Stimulated activated naive B cell treated with anti-CD40 and anti-IgM and Interleukin-4, amounts not matched to agents 10 μg/mL and 1 μg/mL and 100 μg/mL, for 72 hours (primary cell): Measurements from ENCODE around the gene ZNF419.
A peak's percentile ranks its signal among the peaks of the same experiment; 100 is the strongest.
"Not testable (repeated sequence)": the region's sequence is repeated elsewhere in the genome, so short reads cannot be mapped to it uniquely, and the experiment has no call there.

Experiments used
- ATAC-seq, 2 donors: fragments of 150-1000 bp; cut with Tn5 transposase; replicated peaks; 2 replicates each; pipeline ENCODE4 v1.10.0; 2021; ENCODE audit warnings: moderate library complexity in 1 of 2
- DNase-seq: peaks from one replicate; pipeline ENCODE4 v3.0.0; 2021
- H3K27ac Mint-ChIP-seq: one replicate; pipeline ENCODE4 v1.8.0; 2022; ENCODE audit warnings: mild to moderate bottlenecking, mixed read lengths
- H3K27me3 Mint-ChIP-seq, 2 donors: one replicate each; pipeline ENCODE4 v1.8.0; 2022; ENCODE audit warnings: mixed read lengths in 2 of 2
- H3K36me3 Mint-ChIP-seq, 2 donors: one replicate each; pipeline ENCODE4 v1.8.0; 2022; ENCODE audit warnings: mixed read lengths in 2 of 2, mild to moderate bottlenecking in 1 of 2
- H3K4me1 Mint-ChIP-seq, 2 donors: one replicate each; pipeline ENCODE4 v1.8.0; 2022; ENCODE audit warnings: mixed read lengths in 2 of 2, mild to moderate bottlenecking in 1 of 2
- H3K4me3 Mint-ChIP-seq, 2 donors: one replicate each; pipeline ENCODE4 v1.8.0; 2022; ENCODE audit warnings: mild to moderate bottlenecking in 2 of 2, mixed read lengths in 2 of 2, moderate library complexity in 1 of 2
- H3K9me3 Mint-ChIP-seq, 2 donors: one replicate each; pipeline ENCODE4 v1.8.0; 2022; ENCODE audit warnings: mixed read lengths in 2 of 2, mild to moderate bottlenecking in 1 of 2

The ZNF419 gene

GRCh38 chr19:57487477-57488298 is at the start of gene ZNF419:
Gene ZNF419, plus strand, starts transcription at chr19:57487750. Its CDS starts 201 bp downstream, at chr19:57487951.
- Mint-ChIP-seq H3K9me3 (peaks cover 14 to 21% of the 10 kb centered on the region in 2 donors), H3K36me3 (peaks cover 25 to 49% of the 10 kb centered on the region in 2 donors), H3K4me1 (peaks cover 12 to 26% of the 10 kb centered on the region in 2 donors), H3K4me3 (peak within 1 kb of the TSS; percentile 59 to 68), H3K27ac (peak within 1 kb of the TSS; percentile 52)
- ATAC-seq (peak; percentile 99), DNase-seq (peak; percentile 91)
- not testable (repeated sequence) for H3K27me3 Mint-ChIP-seq

- H3K36me3 Mint-ChIP-seq, result peaks cover 21 to 56% of the 10 kb centered on the region in 2 donors
- H3K4me3 Mint-ChIP-seq, result no peak overlapping the region
- H3K27ac Mint-ChIP-seq, result no peak overlapping the region
Observed at GRCh38 chr19:57437931-57438330, 49.6 kb upstream of the ZNF419 start.

GRCh38 chr19:57438925-57439324 is 48.6 kb upstream of the ZNF419 start:
- H3K4me3 Mint-ChIP-seq, result no peak overlapping the region
- H3K36me3 Mint-ChIP-seq, result peaks cover 30 to 66% of the 10 kb centered on the region in 2 donors
- peaks cover 50 to 64% of the 10 kb centered on the region in 2 donors for H3K4me1 Mint-ChIP-seq
- H3K27me3 Mint-ChIP-seq, result no peaks in the 10 kb centered on the region
- no peak for ATAC-seq
- peak overlapping the region; percentile 48 for H3K27ac Mint-ChIP-seq
- H3K9me3 Mint-ChIP-seq, result peaks cover under 1 to 4% of the 10 kb centered on the region in 2 donors
- DNase-seq, result no peak

More at GRCh38 chr19:57437931-57438330, 49.6 kb upstream of the ZNF419 start:
- no peak for DNase-seq
- no peaks in the 10 kb centered on the region for H3K27me3 Mint-ChIP-seq
- no peak for ATAC-seq
- H3K9me3 Mint-ChIP-seq, result peaks cover 0 to 4% of the 10 kb centered on the region in 2 donors
- H3K4me1 Mint-ChIP-seq, result peaks cover 48 to 60% of the 10 kb centered on the region in 2 donors

GRCh38 chr19:57441979-57442752 is 45.4 kb upstream of the ZNF419 start:
- Mint-ChIP-seq H3K27ac (no peak overlapping the region), H3K9me3 (peaks cover 2 to 4% of the 10 kb centered on the region in 2 donors), H3K4me3 (no peak overlapping the region), H3K4me1 (peaks cover 31 to 41% of the 10 kb centered on the region in 2 donors), H3K27me3 (no peaks in the 10 kb centered on the region), H3K36me3 (peaks cover 41 to 77% of the 10 kb centered on the region in 2 donors)
- DNase-seq (no peak), ATAC-seq (no peak)

- no peaks in the 10 kb centered on the region for H3K27me3 Mint-ChIP-seq
- peaks cover 2 to 4% of the 10 kb centered on the region in 2 donors for H3K9me3 Mint-ChIP-seq
- DNase-seq (no peak), ATAC-seq (no peak)
- no peak overlapping the region for H3K27ac Mint-ChIP-seq
- peaks cover 31 to 40% of the 10 kb centered on the region in 2 donors for H3K4me1 Mint-ChIP-seq
- H3K36me3 Mint-ChIP-seq, result peaks cover 41 to 80% of the 10 kb centered on the region in 2 donors
- no peak overlapping the region for H3K4me3 Mint-ChIP-seq
Observed at GRCh38 chr19:57443121-57443696, 44.3 kb upstream of the ZNF419 start.

- peaks cover 3 to 4% of the 10 kb centered on the region in 2 donors for H3K9me3 Mint-ChIP-seq
- ATAC-seq (no peak), DNase-seq (no peak)
- no peaks in the 10 kb centered on the region for H3K4me1 Mint-ChIP-seq
- peaks cover 31 to 57% of the 10 kb centered on the region in 2 donors for H3K36me3 Mint-ChIP-seq
- H3K27ac Mint-ChIP-seq, result no peak overlapping the region
- no peaks in the 10 kb centered on the region for H3K27me3 Mint-ChIP-seq
- no peak overlapping the region for H3K4me3 Mint-ChIP-seq
Observed at GRCh38 chr19:57452307-57452706, 35.2 kb upstream of the ZNF419 start.

- Mint-ChIP-seq H3K4me1 (no peaks in the 10 kb centered on the region), H3K27ac (no peak overlapping the region), H3K4me3 (no peak overlapping the region), H3K36me3 (peaks cover 46 to 53% of the 10 kb centered on the region in 2 donors), H3K9me3 (peaks cover 25 to 33% of the 10 kb centered on the region in 2 donors), H3K27me3 (no peaks in the 10 kb centered on the region)
- peak; percentile 60 to 81 for ATAC-seq
- DNase-seq, result no peak
Observed at GRCh38 chr19:57465680-57466381, 21.7 kb upstream of the ZNF419 start.

- DNase-seq (no peak), ATAC-seq (no peak)
- no peak overlapping the region for H3K27ac Mint-ChIP-seq
- H3K4me1 Mint-ChIP-seq, result no peaks in the 10 kb centered on the region
- peaks cover 26 to 39% of the 10 kb centered on the region in 2 donors for H3K9me3 Mint-ChIP-seq
- H3K36me3 Mint-ChIP-seq, result peaks cover 47 to 58% of the 10 kb centered on the region in 2 donors
- no peak overlapping the region for H3K4me3 Mint-ChIP-seq
- no peaks in the 10 kb centered on the region for H3K27me3 Mint-ChIP-seq
Observed at GRCh38 chr19:57466489-57466888, 21.1 kb upstream of the ZNF419 start.

- ATAC-seq (no peak), DNase-seq (no peak)
- no peak overlapping the region for H3K4me3 Mint-ChIP-seq
- H3K27me3 Mint-ChIP-seq, result no peaks in the 10 kb centered on the region
- peaks cover 77 to 91% of the 10 kb centered on the region in 2 donors for H3K36me3 Mint-ChIP-seq
- H3K9me3 Mint-ChIP-seq, result peaks cover 28 to 41% of the 10 kb centered on the region in 2 donors
- H3K27ac Mint-ChIP-seq, result no peak overlapping the region
- peaks cover 19 to 26% of the 10 kb centered on the region in 2 donors for H3K4me1 Mint-ChIP-seq
Observed at GRCh38 chr19:57473646-57474045, 13.9 kb upstream of the ZNF419 start.

- peaks cover 24 to 33% of the 10 kb centered on the region in 2 donors for H3K9me3 Mint-ChIP-seq
- H3K27me3 Mint-ChIP-seq, result no peaks in the 10 kb centered on the region
- peak; percentile 99 for ATAC-seq
- H3K4me3 Mint-ChIP-seq, result peak within 1 kb of the TSS; percentile 92 to 96
- peaks cover 50 to 60% of the 10 kb centered on the region in 2 donors for H3K36me3 Mint-ChIP-seq
- DNase-seq, result peak; percentile 90
- peaks cover 19 to 26% of the 10 kb centered on the region in 2 donors for H3K4me1 Mint-ChIP-seq
- peak within 1 kb of the TSS; percentile 95 for H3K27ac Mint-ChIP-seq
Observed at GRCh38 chr19:57477191-57478008, 10.2 kb upstream of the ZNF419 start, which contains the start of gene ZNF772. Gene ZNF772, minus strand, starts transcription at chr19:57477566. Its CDS starts 257 bp downstream, at chr19:57477309.

- H3K4me1 Mint-ChIP-seq, result peaks cover 12 to 26% of the 10 kb centered on the region in 2 donors
- peak overlapping the region; percentile 52 for H3K27ac Mint-ChIP-seq
- H3K9me3 Mint-ChIP-seq, result peaks cover 14 to 21% of the 10 kb centered on the region in 2 donors
- H3K27me3 Mint-ChIP-seq, DNase-seq: not testable (repeated sequence)
- H3K36me3 Mint-ChIP-seq, result peaks cover 31 to 55% of the 10 kb centered on the region in 2 donors
- ATAC-seq, result peak in 1 of 2 donors; percentile 18
- peak overlapping the region; percentile 59 to 68 for H3K4me3 Mint-ChIP-seq
Observed at GRCh38 chr19:57488299-57488644, 722 bp downstream of the ZNF419 start.

GRCh38 chr19:57499332-57499679 is 11.8 kb downstream of the ZNF419 start:
- Mint-ChIP-seq H3K4me1 (peaks cover 22 to 38% of the 10 kb centered on the region in 2 donors), H3K4me3 (peak overlapping the region; percentile 69 to 81), H3K27ac (peak overlapping the region; percentile 81), H3K9me3 (peaks cover 16 to 19% of the 10 kb centered on the region in 2 donors), H3K36me3 (peaks cover 42 to 55% of the 10 kb centered on the region in 2 donors)
- ATAC-seq, DNase-seq, H3K27me3 Mint-ChIP-seq: not testable (repeated sequence)
